IMR-90 (cell line): ENCODE data around the gene POLR2I. TPM values are rescaled to one million over a fixed set of nuclear protein-coding genes. Genes with fewer than 3 reads are reported as not detected.

Experiments
- ATAC-seq: fragments of 200-7000 bp; cut with Tn5 transposase; 2 replicates; pipeline ENCODE4 v1.9.1; 2020; ENCODE audit warnings: low read depth, mild to moderate bottlenecking, moderate library complexity
- BruUV-seq: library from RNA; stranded (reverse); fragments of 400-500 nt; replicated peaks from 2 replicates; lab custom pipeline; 2021; lab: Mats Ljungman, UMichigan
- CTCF ChIA-PET: fragments of 300-600 bp; formaldehyde crosslinking; extraction: SDS; loops from one replicate; lab custom pipeline; 2021; ENCODE audit warnings: antibody characterized with exemption; lab: Yijun Ruan, JAX
- POLR2A ChIA-PET: fragments of 300-600 bp; sonication (Branson Sonifier 250); formaldehyde crosslinking; loops from one replicate; lab custom pipeline; 2022; ENCODE audit warnings: antibody characterized with exemption; ENCODE audit not compliant: unreplicated experiment; lab: Charles Lee
- DNase-seq: peaks from one replicate; pipeline ENCODE4 v3.0.0; 2013
- H2AFZ ChIP-seq: replicated peaks from 2 replicates; pipeline ENCODE3; 2013; ENCODE audit warnings: low read length, mild to moderate bottlenecking; ENCODE audit not compliant: poor library complexity
- H2AK5ac ChIP-seq: 2 replicates; pipeline ENCODE4 v1.6.1; 2013; ENCODE audit warnings: low read depth, low read length, inconsistent platforms
- H2AK9ac ChIP-seq: replicated peaks from 2 replicates; pipeline ENCODE3; 2013; ENCODE audit warnings: mild to moderate bottlenecking, low read depth, low read length, moderate library complexity; ENCODE audit not compliant: poor library complexity
- H2BK120ac ChIP-seq: 2 replicates; pipeline ENCODE4 v1.6.1; 2013; ENCODE audit warnings: low read depth, low read length, inconsistent platforms
- H2BK15ac ChIP-seq: 3 replicates; pipeline ENCODE4 v1.6.1; 2013; ENCODE audit warnings: low read depth, low read length, inconsistent platforms
- H2BK20ac ChIP-seq: 2 replicates; pipeline ENCODE4 v1.6.1; 2013; ENCODE audit warnings: low read depth, mild to moderate bottlenecking, inconsistent platforms, low read length, moderate library complexity
- H2BK5ac ChIP-seq: 2 replicates; pipeline ENCODE4 v1.6.1; 2013; ENCODE audit warnings: mild to moderate bottlenecking, low read depth, low read length, inconsistent platforms; ENCODE audit not compliant: poor library complexity, severe bottlenecking
- H3K14ac ChIP-seq: replicated peaks from 2 replicates; pipeline ENCODE4 v1.6.1; 2013; ENCODE audit warnings: low read depth, low read length, inconsistent platforms
- H3K18ac ChIP-seq: 2 replicates; pipeline ENCODE4 v1.6.1; 2013; ENCODE audit warnings: low read depth, low read length, control low read depth
- H3K23ac ChIP-seq: 2 replicates; pipeline ENCODE4 v1.6.1; 2013; ENCODE audit warnings: low read depth, low read length, inconsistent platforms
- H3K27ac ChIP-seq: 2 replicates; pipeline ENCODE4 v1.5.1; 2013; ENCODE audit warnings: mild to moderate bottlenecking, control low read depth, low read length; ENCODE audit not compliant: insufficient read depth
- H3K27me3 ChIP-seq: 2 replicates; pipeline ENCODE4 v1.6.1; 2013; ENCODE audit warnings: low read length; ENCODE audit not compliant: control insufficient read depth, insufficient read depth
- H3K36me3 ChIP-seq: 2 replicates; pipeline ENCODE4 v1.6.1; 2013; ENCODE audit warnings: low read length, mixed read lengths; ENCODE audit not compliant: control insufficient read depth, insufficient read depth
- H3K4ac ChIP-seq: 2 replicates; pipeline ENCODE4 v1.6.1; 2013; ENCODE audit warnings: low read depth, low read length, inconsistent platforms
- H3K4me1 ChIP-seq: 2 replicates; pipeline ENCODE4 v1.6.1; 2013; ENCODE audit warnings: low read length, mixed read lengths; ENCODE audit not compliant: control insufficient read depth, insufficient read depth
- H3K4me2 ChIP-seq: 2 replicates; pipeline ENCODE4 v1.6.1; 2013; ENCODE audit warnings: low read depth, mild to moderate bottlenecking, control low read depth, low read length, moderate library complexity
- H3K4me3 ChIP-seq: 2 replicates; pipeline ENCODE4 v1.5.1; 2013; ENCODE audit warnings: low read depth, mild to moderate bottlenecking, control low read depth, low read length, moderate library complexity; ENCODE audit not compliant: insufficient read depth
- H3K56ac ChIP-seq: 2 replicates; pipeline ENCODE4 v1.6.1; 2013; ENCODE audit warnings: low read length, inconsistent platforms; ENCODE audit not compliant: insufficient read depth; ENCODE audit errors: extremely low read depth
- H3K79me1 ChIP-seq, 2 experiments: 2 replicates each; pipeline ENCODE4 v1.6.1; 2013; ENCODE audit warnings: low read length in 2 of 2, inconsistent platforms in 1 of 2, low read depth in 1 of 2
- H3K9ac ChIP-seq: 2 replicates; pipeline ENCODE4 v1.6.1; 2013; ENCODE audit warnings: low read depth, low read length, control low read depth
- H3K9me1 ChIP-seq: 2 replicates; pipeline ENCODE4 v1.6.1; 2013; ENCODE audit warnings: low read length, inconsistent platforms; ENCODE audit not compliant: insufficient read depth
- H3K9me3 ChIP-seq: 2 replicates; pipeline ENCODE4 v1.6.1; 2013; ENCODE audit warnings: low read length; ENCODE audit not compliant: control insufficient read depth, insufficient read depth
- H4K20me1 ChIP-seq: 2 replicates; pipeline ENCODE4 v1.6.1; 2013; ENCODE audit warnings: low read length, inconsistent platforms; ENCODE audit not compliant: insufficient read depth
- H4K5ac ChIP-seq: 2 replicates; pipeline ENCODE4 v1.6.1; 2013; ENCODE audit warnings: mild to moderate bottlenecking, low read depth, low read length, control low read depth
- H4K8ac ChIP-seq, 2 experiments: 2 replicates each; pipeline ENCODE4 v1.6.1; 2013; ENCODE audit warnings: low read depth in 2 of 2, low read length in 2 of 2, control low read depth in 1 of 2, inconsistent platforms in 1 of 2
- H4K91ac ChIP-seq: 2 replicates; pipeline ENCODE4 v1.6.1; 2013; ENCODE audit warnings: low read depth, low read length, inconsistent platforms; ENCODE audit not compliant: insufficient read depth
- BHLHE40 ChIP-seq: fragments of 150-350 bp; IDR thresholded peaks from 2 replicates; pipeline ENCODE4 v1.6.1; 2016; ENCODE audit warnings: mild to moderate bottlenecking, low read depth, low read length
- CEBPB ChIP-seq: IDR thresholded peaks from 2 replicates; pipeline ENCODE4 v1.6.1; 2012; ENCODE audit warnings: low read depth, low read length, improper control_type of control experiment
- CHD1 ChIP-seq: IDR thresholded peaks from 2 replicates; pipeline ENCODE4 v1.6.1; 2012; ENCODE audit warnings: low read depth, low read length, improper control_type of control experiment
- CTCF ChIP-seq: conservative IDR thresholded peaks from 2 replicates; pipeline ENCODE4 v1.5.1; 2012; ENCODE audit warnings: mild to moderate bottlenecking, low read depth, low read length, improper control_type of control experiment
- ELK1 ChIP-seq: fragments of 150-350 bp; IDR thresholded peaks from 2 replicates; pipeline ENCODE4 v1.6.1; 2016; ENCODE audit warnings: low read depth, mild to moderate bottlenecking, low read length, moderate library complexity, borderline replicate concordance
- FOS ChIP-seq: fragments of 150-350 bp; IDR thresholded peaks from 2 replicates; pipeline ENCODE4 v1.6.1; 2016; ENCODE audit warnings: low read depth, low read length
- MAFK ChIP-seq: IDR thresholded peaks from 2 replicates; pipeline ENCODE4 v1.6.1; 2012; ENCODE audit warnings: low read depth, low read length, improper control_type of control experiment
- MAZ ChIP-seq: IDR thresholded peaks from 2 replicates; pipeline ENCODE4 v1.6.1; 2012; ENCODE audit warnings: low read depth, mild to moderate bottlenecking, low read length, improper control_type of control experiment, moderate library complexity, borderline replicate concordance
- MXI1 ChIP-seq: IDR thresholded peaks from 2 replicates; pipeline ENCODE4 v1.6.1; 2012; ENCODE audit warnings: low read depth, mild to moderate bottlenecking, low read length, moderate library complexity, borderline replicate concordance
- RAD21 ChIP-seq: IDR thresholded peaks from 2 replicates; pipeline ENCODE4 v1.6.1; 2012; ENCODE audit warnings: low read length, improper control_type of control experiment
- RCOR1 ChIP-seq: IDR thresholded peaks from 2 replicates; pipeline ENCODE4 v1.6.1; 2012; ENCODE audit warnings: mild to moderate bottlenecking, low read length, improper control_type of control experiment; ENCODE audit not compliant: insufficient replicate concordance
- SMC3 ChIP-seq: fragments of 150-350 bp; IDR thresholded peaks from 2 replicates; pipeline ENCODE4 v1.6.1; 2016; ENCODE audit warnings: low read depth, mild to moderate bottlenecking, antibody characterized with exemption, low read length, moderate library complexity
- USF2 ChIP-seq: fragments of 150-350 bp; IDR thresholded peaks from 2 replicates; pipeline ENCODE4 v1.6.1; 2017; ENCODE audit warnings: mild to moderate bottlenecking, antibody characterized with exemption, low read length, low read depth
- WGBS, 2 experiments: methylation state at CpG; one replicate each; pipeline versions ENCODE4 v1.1.5 to v1.1.7; 2013; ENCODE audit warnings: missing lambda C conversion rate in 2 of 2; ENCODE audit not compliant: insufficient read length in 1 of 2; ENCODE audit errors: extremely low coverage in 2 of 2; 5-methylcytosine and 5-hydroxymethylcytosine counted together
- dilution Hi-C: fragments of 300-500 bp; cut with HindIII; formaldehyde crosslinking; loops from one replicate; pipeline ENCODE4 v1.14.3; 2018; ENCODE audit warnings: low sequenced_read_pairs; ENCODE audit not compliant: unreplicated experiment
- in situ Hi-C: fragments of 300-500 bp; cut with MboI; formaldehyde crosslinking; loops from 3 replicates; pipeline ENCODE4 v1.14.3; 2019; ENCODE audit warnings: low sequenced_read_pairs, inconsistent platforms, mixed read lengths
- intact Hi-C: fragments of 100-400 bp; cut with micrococcal nuclease; formaldehyde crosslinking; loops from 2 replicates; pipeline ENCODE4 v1.10.0; 2022
- polyA plus RNA-seq, 3 experiments: library from polyadenylated mRNA; depleted of rRNA; stranded (reverse); fragments of >200 nt; gene quantifications; 2 replicates each; pipeline ENCODE4 v1.2.3, GENCODE V29; 2012; ENCODE audit warnings: low replicate concordance in 1 of 3
- total RNA-seq: library from RNA; depleted of rRNA; stranded (reverse); fragments of >200 nt; gene quantifications from 2 replicates; pipeline ENCODE4 v1.2.3, GENCODE V29; 2012

Gene POLR2I
- total and polyA plus RNA-seq, 2 of the 4 experiments (the other 2 are of a cell fraction), result 35.8 to 59.7 TPM

GRCh38 chr19:36163813-36164212, 49.1 kb upstream of the POLR2I start:
- H3K4me3 ChIP-seq, result no peak overlapping the region
- POLR2A ChIA-PET, result no interaction called here
- H3K79me1 ChIP-seq, result no peaks in the 10 kb centered on the region; a peak in 1 of 4 replicates
- H3K4me2 ChIP-seq, result no peak overlapping the region
- DNase-seq (no peak), ATAC-seq (no peak)
- H3K4ac ChIP-seq, result no peak overlapping the region
- no peaks in the 10 kb centered on the region for H4K20me1 ChIP-seq
- H3K9me1 ChIP-seq, result no peaks in the 10 kb centered on the region; the same call in 1 of the 2 replicates
- no TSS peak for BruUV-seq
- no peak overlapping the region for H3K14ac ChIP-seq
- dilution Hi-C loops (no loop called here), in situ Hi-C loops (no loop called here), intact Hi-C loops (no loop called here)
- no peaks in the 10 kb centered on the region for H3K9me3 ChIP-seq
- H4K91ac ChIP-seq, result no peak overlapping the region
- H3K18ac ChIP-seq, result no peak overlapping the region
- H3K23ac ChIP-seq, result no peak overlapping the region
- CTCF ChIA-PET, result no interaction called here
- no peak overlapping the region for H4K5ac ChIP-seq
- H2BK5ac ChIP-seq, result no peak overlapping the region
- H2AFZ ChIP-seq, result no peak overlapping the region
- no peak overlapping the region for H3K27ac ChIP-seq
- H2BK20ac ChIP-seq, result no peak overlapping the region
- H2AK9ac ChIP-seq, result no peak overlapping the region
- no peak overlapping the region for H2AK5ac ChIP-seq
- WGBS, 2 experiments, result 96% methylated on average over 3 of the region's 12 CpGs; no CpG with 5 or more reads in 1 of the 2 experiments
- no peak overlapping the region for H3K9ac ChIP-seq
- no peaks in the 10 kb centered on the region for H3K27me3 ChIP-seq
- no peak overlapping the region for H4K8ac ChIP-seq
- TF ChIP-seq RAD21 (no peak), MAFK (no peak), MXI1 (no peak), RCOR1 (no peak), BHLHE40 (no peak), CTCF (no peak), SMC3 (no peak), ELK1 (no peak), USF2 (no peak), CEBPB (no peak), FOS (no peak), MAZ (no peak), CHD1 (no peak)
- H2BK15ac ChIP-seq, result no peak overlapping the region
- no peak overlapping the region for H3K56ac ChIP-seq
- H3K36me3 ChIP-seq, result peaks cover 12% of the 10 kb centered on the region
- no peaks in the 10 kb centered on the region for H3K4me1 ChIP-seq
- no peak overlapping the region for H2BK120ac ChIP-seq
